ENCODE results near the gene MYOM3.
A peak's percentile ranks its signal among the peaks of the same experiment; 100 is the strongest.
"Not testable (repeated sequence)": the region's sequence is repeated elsewhere in the genome, so short reads cannot be mapped to it uniquely, and the experiment has no call there.

Gene MYOM3

GRCh38 chr1:24030976-24031516 lies 80.9 kb downstream of the MYOM3 start:
- DNase-seq (ENCODE audit: low spot score), result not testable (repeated sequence)

- no peak for DNase-seq (ENCODE audit: low spot score)
These were observed 84.0 kb downstream of the MYOM3 start for GRCh38 chr1:24027838-24028468.

GRCh38 chr1:24022581-24023361 lies 89.2 kb downstream of the MYOM3 start:
- DNase-seq (ENCODE audit: low spot score), result no peak

- DNase-seq (ENCODE audit: low spot score), result no peak
These were observed 90.3 kb downstream of the MYOM3 start for GRCh38 chr1:24021403-24022266.

- no peak for DNase-seq (ENCODE audit: low spot score)
These were observed 91.5 kb downstream of the MYOM3 start for GRCh38 chr1:24020470-24020869.

GRCh38 chr1:24020025-24020424 lies 91.9 kb downstream of the MYOM3 start:
- no peak for DNase-seq (ENCODE audit: low spot score)

- DNase-seq (ENCODE audit: low spot score), result peak; percentile 74
These were observed 93.0 kb downstream of the MYOM3 start for GRCh38 chr1:24018611-24019580.

GRCh38 chr1:24015221-24016210 lies 96.4 kb downstream of the MYOM3 start:
- no peak for DNase-seq (ENCODE audit: low spot score)

- not testable (repeated sequence) for DNase-seq (ENCODE audit: low spot score)
These were observed 99.1 kb downstream of the MYOM3 start for GRCh38 chr1:24012878-24013277.

- DNase-seq (ENCODE audit: low spot score), result no peak
These were observed 101.3 kb downstream of the MYOM3 start for GRCh38 chr1:24010650-24011049.

GRCh38 chr1:24009406-24009805 lies 102.5 kb downstream of the MYOM3 start:
- no peak for DNase-seq (ENCODE audit: low spot score)

GRCh38 chr1:24008574-24009184 lies 103.3 kb downstream of the MYOM3 start:
- DNase-seq (ENCODE audit: low spot score), result not testable (repeated sequence)

- DNase-seq (ENCODE audit: low spot score), result no peak
These were observed 104.9 kb downstream of the MYOM3 start for GRCh38 chr1:24007079-24007478.
